ENCODE results near the gene TTR. TPM values are rescaled to one million over a fixed set of nuclear protein-coding genes. Genes with fewer than 3 reads are reported as not detected.
A peak's percentile ranks its signal among the peaks of the same experiment; 100 is the strongest.

The TTR gene
- total and polyA plus RNA-seq, 9 donors, result 0.24 to 15.8 (median 0.77) TPM; not detected in 2

DNA sequence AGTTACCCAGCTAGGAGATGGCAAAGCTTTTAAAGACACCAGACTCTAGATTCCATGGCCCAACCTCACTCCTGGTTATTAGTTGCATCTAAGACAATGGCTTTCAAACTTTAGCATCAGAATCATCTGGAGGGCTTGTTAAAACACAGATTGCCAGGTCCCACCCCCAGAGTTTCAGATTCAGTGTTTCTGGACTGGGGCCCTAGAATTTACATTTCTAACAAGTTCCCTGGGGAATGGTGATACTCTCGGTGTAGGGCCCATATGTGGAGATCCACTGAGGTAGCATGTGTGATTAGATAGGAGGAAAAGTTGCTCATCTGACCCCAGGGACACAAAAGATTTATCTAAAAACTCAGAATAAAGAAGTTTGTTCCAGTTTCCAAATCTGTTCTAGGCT is 14.5 kb upstream of the TTR start:
- Histone ChIP-seq H3K9me3 (replicated peaks; ENCODE audit: control insufficient read depth, low read depth, low read length) (no peaks in the 10 kb centered on the region), H3K4me1 (ENCODE audit: control insufficient read depth, insufficient read depth, low read length) (no peaks in the 10 kb centered on the region), H3K36me3 (ENCODE audit: control insufficient read depth, insufficient read depth, low read length) (no peaks in the 10 kb centered on the region), H3K27ac (ENCODE audit: low read length) (no peak overlapping the region), H3K4me3 (ENCODE audit: low read length) (no peak overlapping the region), H3K27me3 (ENCODE audit: control insufficient read depth, insufficient read depth, low read length) (no peaks in the 10 kb centered on the region)
- WGBS (ENCODE audit: insufficient coverage), result no CpG with 5 or more reads among the region's 1 CpG
- DNase-seq, result no peak

DNA sequence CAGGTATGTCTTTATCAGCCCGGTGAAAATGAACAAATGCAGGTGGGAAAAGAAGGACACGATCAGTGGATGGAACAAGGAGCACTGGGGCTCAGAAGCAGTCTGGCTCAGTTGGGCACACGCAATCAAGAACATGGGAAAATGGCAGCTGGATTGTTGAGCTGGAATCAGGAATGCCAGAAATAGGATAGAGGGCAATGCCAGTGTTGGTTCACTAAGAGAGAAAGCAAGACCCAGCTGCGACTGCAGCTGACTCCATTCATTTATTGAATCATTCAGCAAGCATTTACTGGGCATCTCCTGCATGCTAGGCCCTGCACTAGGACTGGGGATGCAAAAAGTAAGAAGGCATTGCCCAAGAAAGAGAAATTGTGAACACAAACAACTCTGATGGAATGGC is 13.6 kb upstream of the TTR start:
- H3K36me3 ChIP-seq (ENCODE audit: control insufficient read depth, insufficient read depth, low read length), result no peaks in the 10 kb centered on the region
- no peaks in the 10 kb centered on the region for H3K27me3 ChIP-seq (ENCODE audit: control insufficient read depth, insufficient read depth, low read length)
- no peak overlapping the region for H3K4me3 ChIP-seq (ENCODE audit: low read length)
- H3K27ac ChIP-seq (ENCODE audit: low read length), result no peak overlapping the region
- no peak for DNase-seq
- no peaks in the 10 kb centered on the region for H3K9me3 ChIP-seq (replicated peaks; ENCODE audit: control insufficient read depth, low read depth, low read length)
- WGBS (ENCODE audit: insufficient coverage), result 89% methylated on average over 3 of the region's 4 CpGs
- H3K4me1 ChIP-seq (ENCODE audit: control insufficient read depth, insufficient read depth, low read length), result no peaks in the 10 kb centered on the region

DNA sequence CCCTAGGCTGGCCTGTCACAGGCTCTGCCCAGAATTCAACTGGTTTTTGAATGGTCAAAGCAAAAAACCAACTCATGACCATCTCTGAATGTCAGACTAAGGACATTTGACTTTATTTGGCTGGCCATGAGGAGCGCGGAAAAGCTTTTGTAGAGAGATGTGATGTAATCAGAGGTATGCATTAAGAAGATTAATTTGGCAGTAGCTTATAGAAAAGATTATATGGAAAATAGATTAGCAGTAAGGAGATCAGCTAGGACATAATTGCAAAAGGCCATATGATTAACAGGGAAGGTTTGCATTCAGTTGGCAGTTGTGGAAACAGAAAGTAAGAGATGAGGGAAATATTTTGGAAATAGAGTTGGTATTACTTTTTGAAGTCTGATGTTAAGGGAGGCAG is 12.3 kb upstream of the TTR start:
- no peak for DNase-seq
- H3K4me3 ChIP-seq (ENCODE audit: low read length), result no peak overlapping the region
- no peaks in the 10 kb centered on the region for H3K36me3 ChIP-seq (ENCODE audit: control insufficient read depth, insufficient read depth, low read length)
- no peaks in the 10 kb centered on the region for H3K27me3 ChIP-seq (ENCODE audit: control insufficient read depth, insufficient read depth, low read length)
- no peak overlapping the region for H3K27ac ChIP-seq (ENCODE audit: low read length)
- 94% methylated on average over 2 of the region's 2 CpGs for WGBS (ENCODE audit: insufficient coverage)
- no peaks in the 10 kb centered on the region for H3K9me3 ChIP-seq (replicated peaks; ENCODE audit: control insufficient read depth, low read depth, low read length)
- no peaks in the 10 kb centered on the region for H3K4me1 ChIP-seq (ENCODE audit: control insufficient read depth, insufficient read depth, low read length)

DNA sequence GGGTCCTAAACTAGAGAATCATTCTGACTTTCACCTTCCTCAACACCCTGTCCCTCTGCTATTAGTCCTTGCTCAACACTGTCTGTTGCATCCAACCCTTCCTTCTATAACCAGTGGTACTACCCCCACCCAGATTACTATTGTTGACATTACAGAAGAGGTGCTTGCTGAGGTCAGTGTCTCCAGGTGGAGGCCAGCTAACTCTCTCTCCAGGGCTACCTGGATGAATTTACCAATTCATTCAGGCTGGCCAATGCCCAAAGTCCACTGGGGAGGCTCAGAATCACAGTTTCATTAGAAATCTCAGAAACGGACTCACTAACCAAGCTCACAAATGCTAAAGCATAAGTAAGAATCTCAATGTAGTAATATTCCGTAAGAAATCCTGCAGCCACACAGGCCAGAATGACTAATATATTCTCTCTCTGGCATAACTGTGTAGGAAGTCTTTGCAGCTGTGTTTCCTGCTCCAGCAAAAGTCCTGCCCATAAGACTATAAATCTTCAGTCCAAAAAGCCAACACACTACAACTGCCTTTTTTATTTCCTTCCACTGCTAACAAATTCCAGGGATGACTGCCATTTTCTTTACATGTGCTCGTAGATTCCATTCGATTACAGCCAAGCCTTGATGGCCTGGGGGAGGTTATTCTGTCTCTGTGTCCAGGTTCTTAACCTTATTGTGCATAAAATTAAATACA is 10.0 kb upstream of the TTR start:
- WGBS (ENCODE audit: insufficient coverage), result no CpG with 5 or more reads among the region's 4 CpGs
- peak; percentile 84 for DNase-seq

DNA sequence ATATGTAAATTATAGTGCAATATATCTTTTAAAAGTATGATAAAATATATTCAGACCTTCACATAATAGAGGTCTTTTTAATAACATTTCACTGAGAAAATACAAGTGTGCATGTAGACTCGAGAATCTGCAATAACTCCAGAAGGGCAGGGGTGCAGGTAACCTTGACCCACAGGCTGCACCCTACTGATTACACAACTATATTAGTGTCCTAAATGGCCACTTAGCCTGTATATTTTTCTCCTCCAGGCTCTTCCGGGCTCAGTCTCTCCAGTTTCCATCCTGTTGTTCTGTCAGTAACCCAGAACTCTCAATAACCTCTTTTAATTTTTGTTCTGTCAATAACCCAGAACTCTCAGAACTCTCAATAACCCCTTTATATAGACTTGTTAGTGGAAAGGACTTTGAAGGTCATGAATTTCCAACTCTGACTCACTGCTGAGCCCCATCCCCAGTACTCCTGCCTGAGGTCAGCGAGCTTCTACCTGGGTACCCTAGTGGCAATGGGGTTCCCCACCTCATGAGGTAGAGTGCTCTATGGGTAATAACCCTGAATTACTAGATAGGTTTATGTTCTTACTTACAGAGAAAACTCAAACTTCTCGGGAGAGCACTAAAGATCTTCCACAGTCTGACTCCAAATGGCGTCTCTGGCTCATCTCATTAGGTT is 8.4 kb upstream of the TTR start:
- no peaks in the 10 kb centered on the region for H3K36me3 ChIP-seq (ENCODE audit: control insufficient read depth, insufficient read depth, low read length)
- no peak for DNase-seq
- no peaks in the 10 kb centered on the region for H3K27me3 ChIP-seq (ENCODE audit: control insufficient read depth, insufficient read depth, low read length)
- 75% methylated on average over 4 of the region's 5 CpGs for WGBS (ENCODE audit: insufficient coverage)
- H3K27ac ChIP-seq (ENCODE audit: low read length), result no peak overlapping the region
- H3K4me1 ChIP-seq (ENCODE audit: control insufficient read depth, insufficient read depth, low read length), result no peaks in the 10 kb centered on the region
- H3K4me3 ChIP-seq (ENCODE audit: low read length), result no peak overlapping the region
- H3K9me3 ChIP-seq (replicated peaks; ENCODE audit: control insufficient read depth, low read depth, low read length), result no peaks in the 10 kb centered on the region

More for the DNA sequence above, 10.0 kb upstream of the TTR start:
- Histone ChIP-seq H3K4me1 (ENCODE audit: control insufficient read depth, insufficient read depth, low read length) (no peaks in the 10 kb centered on the region), H3K27me3 (ENCODE audit: control insufficient read depth, insufficient read depth, low read length) (no peaks in the 10 kb centered on the region), H3K36me3 (ENCODE audit: control insufficient read depth, insufficient read depth, low read length) (no peaks in the 10 kb centered on the region), H3K27ac (ENCODE audit: low read length) (no peak overlapping the region), H3K4me3 (ENCODE audit: low read length) (no peak overlapping the region), H3K9me3 (replicated peaks; ENCODE audit: control insufficient read depth, low read depth, low read length) (no peaks in the 10 kb centered on the region)

DNA sequence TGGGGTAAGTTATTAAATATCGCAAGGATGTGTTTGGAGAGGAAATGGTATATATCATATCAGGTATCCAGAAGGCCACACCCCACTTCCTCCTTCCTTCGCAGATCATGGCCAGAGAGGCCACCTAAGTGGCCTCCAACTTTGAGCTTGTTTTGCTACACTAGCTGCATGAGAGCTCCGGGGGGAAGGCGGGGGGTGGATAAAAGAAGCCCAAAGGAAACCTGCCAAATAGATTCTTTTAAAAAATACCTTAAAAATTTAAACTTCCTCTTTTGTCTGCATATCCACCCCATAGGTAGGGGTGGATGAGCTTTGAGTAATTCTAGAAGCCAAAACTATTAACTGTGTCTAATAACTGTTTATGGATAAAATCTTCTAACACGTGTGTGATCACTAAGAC is 5.7 kb upstream of the TTR start:
- no CpG with 5 or more reads among the region's 5 CpGs for WGBS (ENCODE audit: insufficient coverage)
- Histone ChIP-seq H3K4me3 (ENCODE audit: low read length) (no peak overlapping the region), H3K27ac (ENCODE audit: low read length) (no peak overlapping the region), H3K36me3 (ENCODE audit: control insufficient read depth, insufficient read depth, low read length) (no peaks in the 10 kb centered on the region), H3K4me1 (ENCODE audit: control insufficient read depth, insufficient read depth, low read length) (no peaks in the 10 kb centered on the region), H3K27me3 (ENCODE audit: control insufficient read depth, insufficient read depth, low read length) (no peaks in the 10 kb centered on the region), H3K9me3 (replicated peaks; ENCODE audit: control insufficient read depth, low read depth, low read length) (no peaks in the 10 kb centered on the region)
- DNase-seq, result no peak

DNA sequence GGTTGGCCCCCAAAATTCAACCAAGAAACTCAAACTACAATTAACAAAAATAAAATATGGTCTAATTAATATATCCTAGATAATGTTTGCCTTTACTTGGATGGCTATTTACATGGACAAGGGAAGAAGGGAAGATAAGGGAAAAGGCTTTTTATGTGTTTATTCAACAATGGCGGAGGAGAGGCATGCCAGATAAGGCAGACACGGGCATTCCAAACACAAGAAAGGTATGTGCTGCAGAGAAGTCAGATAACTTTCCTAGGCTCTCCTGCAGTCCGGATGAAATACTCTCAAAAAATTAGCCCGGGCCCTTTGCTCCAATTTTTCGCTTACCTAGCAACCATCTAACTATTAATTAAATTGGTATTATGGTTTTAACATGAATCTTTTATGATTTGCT is 5.1 kb upstream of the TTR start:
- DNase-seq, result no peak
- no peak overlapping the region for H3K4me3 ChIP-seq (ENCODE audit: low read length)
- no peaks in the 10 kb centered on the region for H3K9me3 ChIP-seq (replicated peaks; ENCODE audit: control insufficient read depth, low read depth, low read length)
- H3K27me3 ChIP-seq (ENCODE audit: control insufficient read depth, insufficient read depth, low read length), result no peaks in the 10 kb centered on the region
- H3K27ac ChIP-seq (ENCODE audit: low read length), result no peak overlapping the region
- no peaks in the 10 kb centered on the region for H3K36me3 ChIP-seq (ENCODE audit: control insufficient read depth, insufficient read depth, low read length)
- WGBS (ENCODE audit: insufficient coverage), result 80% methylated on average over 2 of the region's 5 CpGs
- no peaks in the 10 kb centered on the region for H3K4me1 ChIP-seq (ENCODE audit: control insufficient read depth, insufficient read depth, low read length)

DNA sequence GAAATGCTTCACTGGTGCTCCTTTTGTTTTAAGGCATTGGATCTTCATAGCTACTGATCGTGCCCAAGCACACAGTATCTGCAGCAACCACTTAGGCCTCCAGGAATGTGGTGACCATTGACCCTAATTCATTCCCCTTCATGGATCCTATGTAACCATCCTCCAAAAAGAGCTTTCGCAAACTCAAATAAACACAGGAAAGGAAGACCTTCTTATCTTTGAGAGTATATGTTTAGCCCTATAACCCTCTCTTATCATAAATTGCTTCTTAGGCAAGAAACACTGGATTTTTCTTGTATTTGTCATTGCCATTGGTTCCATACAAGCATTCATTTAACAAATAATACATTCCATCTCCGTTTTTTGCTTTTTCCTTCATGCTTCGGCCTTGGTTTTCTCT is 4.1 kb upstream of the TTR start:
- Histone ChIP-seq H3K27ac (ENCODE audit: low read length) (no peak overlapping the region), H3K4me1 (ENCODE audit: control insufficient read depth, insufficient read depth, low read length) (no peaks in the 10 kb centered on the region), H3K4me3 (ENCODE audit: low read length) (no peak overlapping the region), H3K36me3 (ENCODE audit: control insufficient read depth, insufficient read depth, low read length) (no peaks in the 10 kb centered on the region), H3K27me3 (ENCODE audit: control insufficient read depth, insufficient read depth, low read length) (no peaks in the 10 kb centered on the region), H3K9me3 (replicated peaks; ENCODE audit: control insufficient read depth, low read depth, low read length) (no peaks in the 10 kb centered on the region)
- WGBS (ENCODE audit: insufficient coverage), result 85% methylated on average over 3 of the region's 4 CpGs
- no peak for DNase-seq

DNA sequence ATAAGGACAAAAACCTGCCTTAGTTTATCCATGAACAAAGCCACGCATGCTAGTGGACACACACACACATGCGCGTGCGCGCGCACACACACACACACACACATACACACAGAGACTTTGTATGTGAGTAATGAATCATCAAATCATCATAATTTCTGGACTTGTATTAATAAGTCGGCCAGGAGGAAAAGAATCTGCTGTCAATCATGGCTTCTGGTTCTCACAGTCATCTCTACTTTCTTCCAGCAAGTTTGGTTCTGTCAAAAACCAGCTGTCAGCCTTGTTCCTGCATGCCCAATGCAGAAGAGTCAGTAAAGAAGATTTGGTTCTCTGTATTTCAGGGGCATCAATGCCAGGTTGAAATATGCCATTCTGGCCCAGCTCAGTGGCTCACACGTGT is 1.1 kb upstream of the TTR start:
- no peaks in the 10 kb centered on the region for H3K4me1 ChIP-seq (ENCODE audit: control insufficient read depth, insufficient read depth, low read length)
- no peak overlapping the region for H3K27ac ChIP-seq (ENCODE audit: low read length)
- H3K36me3 ChIP-seq (ENCODE audit: control insufficient read depth, insufficient read depth, low read length), result no peaks in the 10 kb centered on the region
- 67% methylated on average over 1 of the region's 8 CpGs for WGBS (ENCODE audit: insufficient coverage)
- no peaks in the 10 kb centered on the region for H3K9me3 ChIP-seq (replicated peaks; ENCODE audit: control insufficient read depth, low read depth, low read length)
- H3K27me3 ChIP-seq (ENCODE audit: control insufficient read depth, insufficient read depth, low read length), result no peaks in the 10 kb centered on the region
- H3K4me3 ChIP-seq (ENCODE audit: low read length), result no peak overlapping the region
- no peak for DNase-seq

DNA sequence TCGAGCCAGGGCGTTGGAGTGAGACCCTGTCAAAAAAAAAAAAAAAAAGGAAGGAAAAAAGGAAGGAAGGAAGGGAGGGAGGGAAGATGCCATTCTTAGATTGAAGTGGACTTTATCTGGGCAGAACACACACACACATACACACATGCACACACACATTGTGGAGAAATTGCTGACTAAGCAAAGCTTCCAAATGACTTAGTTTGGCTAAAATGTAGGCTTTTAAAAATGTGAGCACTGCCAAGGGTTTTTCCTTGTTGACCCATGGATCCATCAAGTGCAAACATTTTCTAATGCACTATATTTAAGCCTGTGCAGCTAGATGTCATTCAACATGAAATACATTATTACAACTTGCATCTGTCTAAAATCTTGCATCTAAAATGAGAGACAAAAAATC is 564 bp upstream of the TTR start:
- no CpG with 5 or more reads among the region's 2 CpGs for WGBS (ENCODE audit: insufficient coverage)
- DNase-seq, result no peak
- no peaks in the 10 kb centered on the region for H3K9me3 ChIP-seq (replicated peaks; ENCODE audit: control insufficient read depth, low read depth, low read length)
- H3K4me1 ChIP-seq (ENCODE audit: control insufficient read depth, insufficient read depth, low read length), result no peaks in the 10 kb centered on the region
- H3K36me3 ChIP-seq (ENCODE audit: control insufficient read depth, insufficient read depth, low read length), result no peaks in the 10 kb centered on the region
- no peaks in the 10 kb centered on the region for H3K27me3 ChIP-seq (ENCODE audit: control insufficient read depth, insufficient read depth, low read length)
- H3K27ac ChIP-seq (ENCODE audit: low read length), result no peak overlapping the region
- H3K4me3 ChIP-seq (ENCODE audit: low read length), result no peak overlapping the region

Data from muscle of leg (tissue), 11 donors.